ENCODE measurements around the gene ABHD5.

ABHD5 gene

DNA sequence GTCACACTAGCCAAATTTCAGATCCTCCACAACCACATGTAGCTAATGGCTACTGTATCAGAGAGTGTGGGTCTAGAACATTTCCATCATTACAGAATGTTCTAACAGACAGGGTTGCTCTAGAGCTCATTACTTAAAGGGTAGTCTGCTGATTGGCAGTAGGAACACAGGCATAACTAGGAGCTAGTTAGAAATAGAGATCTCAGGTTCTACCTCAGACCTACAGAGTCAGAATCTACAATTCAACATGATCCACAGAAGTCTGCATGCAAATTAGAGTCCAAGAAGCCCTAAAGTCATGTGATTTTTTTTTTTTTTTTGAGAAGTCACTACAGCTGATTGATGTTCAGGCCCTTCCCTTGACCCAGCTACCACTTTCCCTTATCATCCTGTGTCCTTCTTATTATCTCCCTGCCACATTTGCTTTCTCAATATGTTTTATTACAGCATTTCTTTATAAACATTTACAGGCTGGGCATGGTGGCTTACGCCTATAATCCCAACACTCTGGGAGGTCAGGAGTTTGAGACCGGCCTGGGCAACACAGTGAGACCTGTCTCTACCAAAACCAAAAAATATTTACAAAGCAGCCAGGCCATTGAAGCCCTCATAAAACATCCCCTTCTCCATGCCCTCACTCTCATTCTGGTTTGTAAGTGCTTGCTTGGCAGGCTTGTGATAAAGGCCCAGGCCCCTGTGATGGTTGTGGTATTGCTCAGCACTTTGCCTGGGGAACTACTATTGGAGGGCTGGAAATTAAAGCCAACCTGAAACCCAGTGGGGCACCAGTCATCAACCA, 3.8 kb upstream of the ABHD5 start:
- DNase-seq, result no peak

DNA sequence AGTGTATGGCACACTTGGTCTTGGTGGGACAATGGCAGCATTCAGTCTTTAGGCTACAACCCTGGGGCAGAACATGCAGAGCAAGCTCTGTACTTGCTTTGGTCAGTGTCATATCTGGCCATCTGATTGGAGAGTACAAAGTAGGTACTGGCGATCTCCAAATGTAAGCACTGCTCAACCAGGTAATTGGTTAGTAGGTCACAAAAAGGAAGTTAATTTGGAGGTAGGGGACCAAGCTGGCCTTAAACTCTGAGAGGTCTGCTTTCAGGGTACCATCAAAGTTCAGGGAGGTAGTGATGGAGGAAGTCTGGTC, 3.3 kb upstream of the ABHD5 start:
- no peak for DNase-seq

DNA sequence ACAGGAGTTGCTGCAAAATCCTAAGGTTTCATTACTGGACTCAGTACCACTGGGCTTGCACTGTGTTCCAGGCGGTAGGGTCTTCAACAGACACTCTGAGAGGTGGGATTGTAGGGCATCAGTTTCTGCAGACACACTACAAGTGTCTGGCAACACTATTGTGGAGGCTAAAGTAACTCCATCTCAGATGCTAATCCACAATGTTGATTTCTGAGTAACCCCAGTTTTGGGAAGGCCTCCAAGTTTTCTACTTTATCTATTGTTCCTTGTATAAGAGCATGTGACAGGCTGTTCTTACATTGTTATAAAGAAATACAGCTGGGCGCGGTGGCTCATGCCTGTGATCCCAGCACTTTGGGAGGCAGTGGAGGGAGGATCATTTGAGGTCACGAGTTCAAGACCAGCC, 2.5 kb upstream of the ABHD5 start:
- no peak for DNase-seq

DNA sequence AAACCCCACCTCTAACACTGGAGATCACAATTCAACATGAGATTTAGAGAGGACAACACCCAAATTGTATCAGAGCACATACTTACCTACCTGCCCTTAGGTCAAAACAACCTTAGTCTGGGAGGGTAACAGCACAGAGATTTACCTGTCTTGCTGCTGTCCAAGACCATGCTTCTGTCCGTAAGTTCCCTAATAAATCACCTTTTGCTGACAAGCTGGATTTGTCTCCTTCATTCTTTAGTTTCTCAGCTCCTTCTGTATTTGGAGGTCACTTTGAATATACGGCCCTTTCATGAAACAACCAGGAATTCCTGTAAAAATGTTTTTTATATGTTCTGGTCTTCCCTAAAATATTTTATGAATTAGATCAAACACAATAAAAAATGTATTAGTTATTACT, 1.6 kb upstream of the ABHD5 start:
- DNase-seq, result no peak

DNA sequence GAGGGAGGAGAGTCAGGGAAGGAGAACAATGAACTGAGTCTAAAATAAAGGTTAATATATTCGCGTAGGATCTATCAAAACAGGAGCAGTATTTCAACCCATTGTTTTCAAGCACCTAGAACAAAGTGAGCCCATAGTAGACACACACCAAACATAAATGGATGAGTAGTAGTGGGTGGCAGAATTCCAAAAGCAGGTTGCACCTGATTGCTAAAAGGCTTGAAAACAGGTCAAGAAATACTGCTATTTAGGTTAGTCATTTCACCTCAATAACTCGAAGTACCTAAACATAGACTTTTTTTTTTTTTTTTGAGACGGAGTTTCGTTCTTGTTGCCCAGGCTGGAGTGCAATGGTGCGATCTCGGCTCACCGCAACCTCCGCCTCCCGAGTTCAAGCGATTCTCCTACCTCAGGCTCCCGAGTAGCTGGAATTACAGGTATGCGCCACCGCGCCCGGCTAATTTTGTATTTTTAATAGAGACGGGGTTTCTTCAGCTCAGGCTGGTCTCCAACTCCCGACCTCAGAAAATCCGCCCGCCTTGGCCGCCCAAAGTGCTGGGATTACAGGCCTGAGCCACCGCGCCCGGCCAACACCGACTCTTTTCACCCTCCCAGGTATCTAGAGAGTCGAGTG, 855 bp upstream of the ABHD5 start:
- DNase-seq, result no peak

DNA sequence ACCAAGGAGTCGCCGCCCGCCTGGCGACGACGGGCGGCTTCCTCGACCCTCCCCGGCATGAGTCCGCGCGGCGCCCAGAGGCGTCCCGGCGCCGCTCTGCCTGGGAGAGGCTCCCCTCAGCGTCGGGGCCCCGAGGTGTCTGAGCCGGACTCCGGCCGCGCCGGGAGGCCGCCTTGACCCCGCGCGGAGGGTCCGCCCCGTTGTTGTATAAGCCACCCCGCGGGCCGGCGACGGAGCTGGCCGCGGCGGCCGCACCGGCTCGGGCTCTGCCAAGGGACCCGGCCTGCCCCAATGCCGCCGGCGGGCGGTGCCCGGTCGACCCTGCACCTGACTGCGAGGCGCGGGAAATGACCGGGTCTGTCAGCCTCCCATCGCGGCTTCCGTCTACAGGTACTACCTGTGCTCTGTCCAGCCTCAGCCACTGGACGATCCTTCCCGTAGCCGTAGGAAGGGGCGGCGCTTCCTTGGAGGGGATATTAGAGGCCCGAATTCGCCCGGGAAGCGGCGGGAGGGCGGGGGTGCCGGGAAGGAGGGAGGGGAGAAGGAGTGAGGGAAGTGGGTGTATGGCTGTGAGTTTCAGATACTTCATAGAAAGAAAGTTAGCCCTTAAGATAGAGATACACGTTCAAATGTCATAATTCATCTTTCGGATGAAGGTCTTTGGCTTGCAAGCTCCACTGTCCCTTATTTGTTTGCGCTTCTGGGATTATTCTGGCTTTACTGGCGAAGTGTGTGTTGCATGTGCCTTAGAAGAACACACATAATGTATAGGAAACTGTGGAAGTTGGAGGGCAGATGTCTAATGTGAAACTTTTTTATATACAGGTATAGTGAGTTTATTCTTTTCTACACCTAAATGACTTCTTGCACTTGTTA, 620 bp downstream of the ABHD5 start:
- DNase-seq, result peak; percentile 43

DNA sequence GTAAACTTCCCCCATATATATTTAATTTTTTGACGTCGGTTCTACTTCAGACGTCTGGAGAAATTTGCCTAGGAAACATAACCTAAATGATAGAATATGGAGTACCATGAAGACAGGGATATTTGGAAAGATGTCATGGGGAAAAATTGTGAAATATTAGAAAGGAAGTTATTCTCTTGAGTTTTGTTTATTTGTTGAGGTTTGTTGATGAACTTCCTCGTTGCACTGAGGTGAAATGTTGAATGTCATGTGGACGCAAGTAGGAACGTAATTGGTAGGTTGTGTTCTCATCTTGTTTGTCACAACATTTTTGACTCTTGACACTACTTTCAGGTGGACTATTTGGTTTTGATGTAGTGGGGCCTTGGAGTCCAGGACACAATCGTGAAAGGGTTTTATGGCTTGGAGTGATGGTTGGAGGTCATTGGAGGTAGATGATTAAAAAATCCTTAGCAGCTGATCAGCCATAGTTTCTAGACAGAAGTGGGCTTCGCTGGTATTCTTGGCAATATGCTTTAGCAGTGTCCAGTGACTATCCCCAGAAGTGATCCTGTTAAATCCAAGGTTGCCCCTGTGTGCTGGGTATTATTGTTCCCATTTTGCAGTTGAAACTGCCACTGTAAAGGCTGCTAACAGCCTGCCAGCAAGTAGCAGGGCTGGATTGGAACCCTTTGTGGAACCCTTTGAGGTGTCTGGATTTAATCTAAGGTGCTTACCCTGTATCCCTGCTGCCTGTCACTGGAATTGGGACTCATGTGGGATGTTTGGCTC, 1.5 kb downstream of the ABHD5 start:
- no peak for DNase-seq

DNA sequence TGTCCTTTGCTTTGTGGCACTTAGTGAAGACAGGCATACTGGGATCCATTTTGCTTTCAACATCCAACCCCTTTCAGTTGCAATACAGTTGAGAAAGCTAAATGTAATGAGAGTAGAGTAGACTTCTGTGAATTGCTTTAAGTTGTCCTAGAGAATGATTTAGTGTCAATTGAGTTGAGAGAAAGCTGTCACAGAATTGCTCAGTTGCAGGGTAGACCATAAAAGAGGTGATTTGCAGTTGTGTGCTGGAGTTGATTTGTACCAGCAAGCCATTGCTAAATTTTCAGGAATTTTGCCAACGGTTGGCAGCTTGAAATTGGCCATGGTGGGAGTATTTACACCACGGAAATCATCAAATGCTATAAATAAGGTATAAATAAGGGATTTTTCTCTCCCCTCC, 2.2 kb downstream of the ABHD5 start:
- no peak for DNase-seq

DNA sequence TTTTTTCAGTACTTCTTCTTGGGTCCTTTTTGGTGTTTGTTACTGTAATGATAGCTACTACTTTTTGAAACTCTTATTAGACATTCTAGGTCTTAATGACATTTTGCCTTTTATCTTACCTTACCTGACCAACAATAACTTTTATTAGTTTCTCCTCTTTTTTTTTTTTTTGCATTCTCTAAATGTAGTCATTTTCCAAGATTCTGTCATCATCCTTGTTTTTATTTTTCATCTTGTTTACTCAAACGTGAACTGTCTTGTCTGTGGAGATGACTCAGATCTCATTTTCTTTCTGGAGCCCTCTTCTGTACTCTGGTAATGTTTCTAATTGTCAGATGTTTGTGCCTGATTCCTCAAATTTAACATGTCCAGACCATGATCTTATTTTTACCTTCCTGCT, 2.9 kb downstream of the ABHD5 start:
- DNase-seq, result peak; percentile 60

DNA sequence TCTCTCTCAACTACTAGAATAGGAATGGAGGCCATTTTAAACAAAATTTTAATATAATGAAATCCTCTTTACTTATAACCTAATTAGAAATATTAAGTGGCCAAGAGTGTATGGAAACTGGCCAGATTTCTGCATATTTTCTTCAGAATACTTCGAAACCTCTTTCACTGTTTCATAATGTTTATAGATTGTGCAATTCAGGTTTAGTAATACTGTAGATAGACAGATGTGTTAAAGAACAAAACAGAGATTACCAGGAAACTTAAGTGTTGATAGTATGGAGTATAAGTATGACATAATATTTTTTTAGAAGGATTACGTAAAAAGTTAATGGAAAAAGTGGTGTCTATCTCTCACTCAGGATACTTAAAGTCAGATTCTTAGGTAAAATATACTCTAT, 4.7 kb downstream of the ABHD5 start:
- DNase-seq, result no peak

DNA sequence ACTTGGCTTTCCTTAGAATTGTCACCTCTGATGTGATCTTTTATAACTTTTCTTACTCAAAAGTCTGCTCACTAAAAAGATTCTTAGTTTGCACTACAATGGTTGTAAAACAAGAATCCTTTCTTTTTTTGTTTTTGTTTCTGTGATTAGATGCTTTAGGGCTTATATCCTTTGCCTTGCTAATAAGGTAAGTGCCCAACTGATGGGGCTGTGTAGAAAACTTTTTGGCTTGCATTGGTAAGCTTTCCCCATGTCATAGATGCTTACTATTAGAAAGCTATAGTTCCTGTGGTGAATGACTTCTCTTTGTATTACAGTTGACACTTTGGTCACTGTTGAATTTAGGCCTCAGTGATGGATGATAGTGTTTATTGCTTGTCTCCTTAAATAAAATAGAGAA, 5.1 kb downstream of the ABHD5 start:
- DNase-seq, result no peak

DNA sequence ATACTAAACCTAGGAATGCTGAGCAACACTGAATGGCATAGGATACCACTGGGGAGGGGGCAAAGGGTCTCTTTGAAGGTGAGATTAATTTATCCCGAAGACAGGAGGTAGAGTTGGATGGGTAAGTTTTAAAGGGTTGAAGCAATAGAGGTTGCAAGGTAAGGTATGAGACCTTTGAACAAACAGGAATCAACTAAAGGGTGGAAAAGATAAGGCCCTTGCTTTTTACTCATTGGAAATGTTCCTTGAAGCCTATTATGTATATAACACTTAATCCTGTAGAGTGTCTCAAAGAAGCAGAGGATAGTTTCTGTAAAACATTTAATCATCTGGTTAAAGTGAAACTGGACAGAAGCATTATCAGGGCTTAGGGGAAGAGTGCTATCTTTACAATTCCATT, 5.7 kb downstream of the ABHD5 start:
- no peak for DNase-seq

DNA sequence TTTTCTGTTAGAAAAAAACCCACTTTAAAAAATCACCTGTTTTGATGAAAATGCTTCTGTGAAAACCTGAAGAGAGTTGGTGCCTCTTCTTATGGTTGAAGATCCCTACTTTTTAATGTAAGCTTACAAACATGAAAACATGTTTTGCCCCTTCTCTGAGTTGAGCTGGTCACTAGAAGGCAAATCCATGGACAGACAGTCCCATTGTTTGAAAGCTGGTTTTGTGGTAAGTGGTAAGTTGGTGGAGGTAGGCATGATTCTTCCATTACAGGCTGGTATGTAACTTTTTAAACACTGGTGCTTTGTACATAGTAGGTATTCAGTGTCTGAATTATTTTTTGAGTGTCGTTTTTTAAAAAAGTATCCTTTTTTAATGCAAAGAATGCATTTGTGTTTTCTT, 6.1 kb downstream of the ABHD5 start:
- DNase-seq, result no peak

DNA sequence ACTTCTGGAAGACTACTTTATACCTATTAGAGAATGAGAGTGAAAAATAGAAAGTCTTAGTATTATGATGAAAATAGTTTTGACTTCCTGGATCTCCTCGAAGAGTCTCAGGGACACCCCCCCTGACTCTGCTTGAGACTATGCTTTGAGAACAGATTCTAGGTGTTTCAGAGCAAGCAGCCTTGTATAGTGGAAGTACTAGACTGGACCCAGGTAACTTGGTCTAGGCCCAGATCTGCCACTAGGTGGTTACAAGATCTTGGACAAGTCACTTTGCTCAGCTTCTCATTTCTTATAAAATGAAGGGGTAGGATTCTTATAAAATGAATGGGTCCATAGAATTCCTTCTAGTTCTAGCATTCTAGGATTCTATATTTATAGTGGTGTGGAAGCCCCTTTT, 9.1 kb downstream of the ABHD5 start:
- no peak for DNase-seq

DNA sequence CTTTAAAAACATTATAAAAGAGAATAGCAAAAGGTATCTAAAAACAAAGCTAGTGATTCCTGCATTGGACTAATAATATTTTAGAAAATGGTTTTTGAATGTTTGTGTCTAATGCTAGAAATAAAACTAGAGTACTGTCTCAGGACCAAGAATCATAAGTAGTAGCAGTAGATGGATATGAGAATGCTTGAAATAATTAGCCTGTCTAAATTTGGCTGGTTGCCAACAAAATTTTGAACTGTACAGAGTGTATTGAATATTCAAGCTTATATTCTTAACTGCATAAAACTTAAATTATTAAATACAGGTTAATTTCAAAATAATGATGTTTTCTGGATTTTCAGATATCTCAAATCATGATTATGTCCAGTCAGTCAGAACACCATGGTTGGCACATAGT, 14.0 kb downstream of the ABHD5 start:
- DNase-seq, result no peak

DNA sequence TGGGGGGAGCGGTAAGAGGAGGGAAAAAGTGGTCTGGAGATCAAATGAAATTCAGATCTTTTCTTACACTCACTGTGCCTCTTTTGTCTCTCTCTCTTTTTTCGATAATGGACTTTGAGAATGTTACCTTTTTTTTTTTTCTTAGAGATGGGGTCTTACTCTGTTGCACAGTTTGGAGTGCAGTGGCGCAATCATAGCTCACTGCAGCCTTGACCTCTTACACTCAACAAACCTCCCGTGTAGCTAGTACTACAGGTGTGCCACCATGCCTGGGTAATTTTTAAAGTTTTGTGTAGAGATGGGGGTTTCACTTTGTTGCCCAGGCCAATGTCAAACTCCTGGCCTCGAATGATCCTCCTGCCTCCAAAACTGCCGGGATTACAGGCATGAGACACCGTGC, 15.6 kb downstream of the ABHD5 start:
- no peak for DNase-seq

DNA sequence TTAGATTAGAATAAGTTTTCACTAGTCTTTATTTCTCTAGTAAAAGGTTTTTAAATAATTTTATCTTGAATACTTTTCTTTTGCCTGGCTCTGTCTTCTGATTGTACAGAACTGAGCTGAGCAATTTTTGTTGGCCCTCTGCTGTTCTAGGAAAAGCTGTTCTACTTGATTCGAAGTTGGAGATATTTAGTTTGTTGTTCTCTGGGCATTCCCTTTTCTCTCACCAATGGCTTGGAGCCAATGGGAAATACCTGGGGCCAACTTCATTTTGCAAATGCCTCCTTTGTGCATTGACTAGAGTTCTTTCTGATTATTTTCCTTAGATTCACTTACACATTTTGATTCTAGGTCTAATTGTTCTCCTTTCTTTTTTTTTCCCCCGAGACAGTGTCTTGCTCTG, 16.5 kb downstream of the ABHD5 start:
- DNase-seq, result no peak

DNA sequence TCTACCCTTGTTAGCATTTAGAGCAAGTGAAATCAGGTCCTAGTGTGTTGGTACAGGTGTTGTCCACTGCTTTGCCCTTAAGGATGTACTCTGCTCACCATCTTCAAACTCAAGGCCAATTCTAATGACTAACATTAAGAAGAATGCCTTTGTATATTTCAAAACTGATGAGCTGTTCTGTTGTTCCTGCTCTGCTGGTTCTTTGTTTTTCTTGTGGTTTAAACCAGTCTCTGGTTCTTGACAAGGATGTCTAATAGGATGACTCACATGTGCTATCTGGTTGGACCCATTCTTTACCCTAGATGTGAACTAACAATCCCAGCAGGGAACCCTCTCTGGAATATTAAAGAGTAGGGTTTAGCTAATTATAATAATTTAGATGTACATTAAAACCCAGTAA, 17.3 kb downstream of the ABHD5 start:
- DNase-seq, result peak; percentile 48

DNA sequence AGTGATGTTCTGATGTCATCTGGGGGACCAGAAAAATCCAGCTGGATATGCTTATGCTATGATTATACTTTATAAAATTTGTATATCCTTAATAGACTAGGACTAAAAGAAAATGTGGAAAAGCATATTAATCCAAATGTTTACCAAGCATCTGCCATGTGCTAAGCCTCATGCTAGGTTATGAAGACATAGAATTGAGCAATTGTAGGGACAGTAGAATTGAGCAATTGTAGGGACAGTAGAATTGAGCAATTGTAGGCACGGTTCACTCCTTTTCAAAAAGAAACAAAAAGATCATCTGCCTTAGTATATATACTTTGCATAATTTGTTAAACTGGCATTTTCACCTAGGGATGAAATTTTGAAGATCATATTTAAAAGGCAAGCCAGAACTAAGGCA, 18.3 kb downstream of the ABHD5 start:
- DNase-seq, result no peak

DNA sequence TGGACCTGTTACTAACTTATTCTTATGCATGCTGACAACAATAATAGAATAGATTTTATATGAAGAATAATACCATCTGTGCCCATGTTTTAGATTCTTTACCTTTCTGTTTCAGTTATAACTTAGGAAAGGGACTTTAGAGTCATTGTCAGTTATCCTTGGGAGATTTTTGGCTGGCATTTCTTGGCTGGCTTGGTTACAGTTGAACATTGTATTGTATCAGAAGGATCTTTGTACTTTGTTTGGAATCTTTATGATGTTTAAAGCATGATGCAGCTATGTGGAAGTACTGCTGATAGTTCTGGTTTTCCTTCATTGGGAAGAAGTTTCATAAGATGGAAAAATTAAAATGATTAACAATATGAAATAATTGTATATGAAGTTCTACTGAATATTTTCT, 19.9 kb downstream of the ABHD5 start:
- no peak for DNase-seq

DNA sequence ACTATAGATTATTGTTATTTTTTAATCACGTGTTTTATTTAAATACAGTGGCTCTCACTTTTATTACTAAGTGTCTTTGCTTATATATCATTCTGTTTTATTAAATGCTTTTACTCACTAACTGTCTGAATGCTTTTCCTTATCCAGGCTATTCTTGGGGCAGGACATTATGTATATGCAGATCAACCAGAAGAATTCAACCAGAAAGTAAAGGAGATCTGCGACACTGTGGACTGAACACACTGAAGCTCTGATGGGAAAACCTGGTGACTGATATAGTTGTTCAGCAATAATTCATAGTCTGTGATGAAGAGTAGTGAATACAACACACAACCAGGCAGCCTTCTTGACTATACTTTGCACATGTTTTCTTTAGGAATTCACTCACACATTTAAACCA, 27.6 kb downstream of the ABHD5 start:
- no peak for DNase-seq

DNA sequence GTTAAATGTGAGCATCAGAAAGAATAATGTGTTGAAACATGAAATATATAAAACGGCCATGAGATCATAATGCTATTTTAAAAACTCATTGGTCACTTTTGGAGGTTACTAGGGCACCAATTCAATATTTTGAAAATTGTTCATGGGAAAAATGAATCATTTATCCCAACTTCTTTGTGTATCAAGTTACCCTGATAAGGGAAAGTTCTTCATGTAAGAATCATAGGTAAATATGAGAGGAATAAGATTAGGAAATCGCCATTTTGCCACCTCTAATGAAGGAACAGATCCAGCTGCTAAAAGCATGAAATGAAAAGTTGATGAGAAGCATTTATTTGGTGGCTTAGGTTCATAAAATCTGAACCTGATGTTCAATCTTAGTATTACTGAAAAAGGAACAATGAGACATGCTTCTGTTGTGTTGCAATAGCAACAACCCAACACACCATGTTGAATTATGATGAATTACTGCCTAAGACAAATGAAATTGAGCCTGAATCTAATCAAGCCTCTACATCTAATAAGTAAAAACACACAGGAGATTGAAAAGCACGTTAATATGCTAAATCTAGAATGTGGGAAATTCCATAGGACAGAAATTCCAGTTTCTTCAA, 32.5 kb downstream of the ABHD5 start:
- DNase-seq, result no peak

DNA sequence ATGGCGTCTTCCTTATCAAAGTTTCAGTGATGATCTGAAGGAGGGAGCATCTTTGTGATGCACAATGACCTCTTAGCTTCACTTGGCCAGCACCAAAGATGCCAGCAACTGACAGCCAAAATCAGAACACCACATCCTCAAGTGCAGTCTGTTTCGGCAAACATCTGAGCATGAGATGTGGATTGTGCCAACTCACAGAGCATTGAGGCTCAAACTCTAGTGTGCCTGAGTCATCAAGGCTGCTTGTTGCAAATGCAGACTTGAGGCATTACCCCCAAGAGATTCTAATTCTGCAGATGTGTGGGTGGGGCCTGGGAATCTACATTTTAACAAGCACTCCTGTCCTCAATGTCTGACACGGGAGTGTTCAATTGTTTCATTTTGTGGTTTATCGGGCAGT, 35.8 kb downstream of the ABHD5 start:
- DNase-seq, result no peak

All from activated CD4-positive, alpha-beta T cell treated with anti-CD3 and anti-CD28 coated beads, Interleukin-2, amount 50 U/mL, for 16 hours (primary cell).